Testis (tissue), 2 donors: ENCODE measurements around the gene CDH4.

Source experiments
- POLR2A ChIP-seq: fragments of 450-650 bp; IDR thresholded peaks from one replicate; pipeline ENCODE4 v1.6.1; 2017; ENCODE audit warnings: antibody characterized with exemption, mild to moderate bottlenecking, moderate library complexity
- TF ChIP-seq, protein P1 (sequence below), 3 experiments: fragments of 450-650 bp in 2 of 3; fragments of 200-600 bp in 1 of 3; sonication (generic) in 1 of 3; IDR thresholded peaks; one replicate each; pipeline ENCODE4 v1.5.1; 2016 to 2019; ENCODE audit warnings: antibody characterized with exemption in 3 of 3, mild to moderate bottlenecking in 2 of 3, moderate library complexity in 1 of 3

DNA sequence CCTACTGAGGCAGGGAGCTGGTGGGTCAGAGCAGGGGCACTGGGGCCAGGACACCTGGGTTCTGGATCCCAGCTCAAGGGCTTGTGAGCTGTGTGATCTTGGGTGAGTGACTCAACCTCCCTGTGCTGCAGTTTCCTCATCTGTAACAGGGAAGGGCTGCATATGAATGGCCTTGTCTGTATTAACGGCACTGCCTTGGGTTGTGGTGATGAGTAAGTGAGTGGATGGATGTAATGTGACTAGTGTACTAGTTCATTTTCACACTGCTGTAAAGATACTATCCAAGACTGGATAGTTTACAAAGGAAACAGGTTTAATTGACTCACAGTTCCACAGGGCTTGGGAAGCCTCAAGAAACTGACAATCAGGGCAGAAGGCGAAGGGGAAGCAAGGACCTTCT, 580.1 kb downstream of the CDH4 start:
- TF ChIP-seq, protein P1, sequence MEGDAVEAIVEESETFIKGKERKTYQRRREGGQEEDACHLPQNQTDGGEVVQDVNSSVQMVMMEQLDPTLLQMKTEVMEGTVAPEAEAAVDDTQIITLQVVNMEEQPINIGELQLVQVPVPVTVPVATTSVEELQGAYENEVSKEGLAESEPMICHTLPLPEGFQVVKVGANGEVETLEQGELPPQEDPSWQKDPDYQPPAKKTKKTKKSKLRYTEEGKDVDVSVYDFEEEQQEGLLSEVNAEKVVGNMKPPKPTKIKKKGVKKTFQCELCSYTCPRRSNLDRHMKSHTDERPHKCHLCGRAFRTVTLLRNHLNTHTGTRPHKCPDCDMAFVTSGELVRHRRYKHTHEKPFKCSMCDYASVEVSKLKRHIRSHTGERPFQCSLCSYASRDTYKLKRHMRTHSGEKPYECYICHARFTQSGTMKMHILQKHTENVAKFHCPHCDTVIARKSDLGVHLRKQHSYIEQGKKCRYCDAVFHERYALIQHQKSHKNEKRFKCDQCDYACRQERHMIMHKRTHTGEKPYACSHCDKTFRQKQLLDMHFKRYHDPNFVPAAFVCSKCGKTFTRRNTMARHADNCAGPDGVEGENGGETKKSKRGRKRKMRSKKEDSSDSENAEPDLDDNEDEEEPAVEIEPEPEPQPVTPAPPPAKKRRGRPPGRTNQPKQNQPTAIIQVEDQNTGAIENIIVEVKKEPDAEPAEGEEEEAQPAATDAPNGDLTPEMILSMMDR (IDR thresholded peaks at IDR 0.05), result no peak
- no peak for TF ChIP-seq POLR2A
